Activated CD4-positive, alpha-beta T cell treated with anti-CD3 and anti-CD28 coated beads for 4 hours (primary cell): ENCODE measurements around the gene CAMK2G.

ENCODE experiments used
- DNase-seq, 2 donors: peaks; one replicate each; pipeline ENCODE4 v3.0.0-alpha.2; 2020

Gene CAMK2G

GRCh38 chr10:73878365-73878764 lies 4.0 kb upstream of the CAMK2G start:
- no peak for DNase-seq

DNA sequence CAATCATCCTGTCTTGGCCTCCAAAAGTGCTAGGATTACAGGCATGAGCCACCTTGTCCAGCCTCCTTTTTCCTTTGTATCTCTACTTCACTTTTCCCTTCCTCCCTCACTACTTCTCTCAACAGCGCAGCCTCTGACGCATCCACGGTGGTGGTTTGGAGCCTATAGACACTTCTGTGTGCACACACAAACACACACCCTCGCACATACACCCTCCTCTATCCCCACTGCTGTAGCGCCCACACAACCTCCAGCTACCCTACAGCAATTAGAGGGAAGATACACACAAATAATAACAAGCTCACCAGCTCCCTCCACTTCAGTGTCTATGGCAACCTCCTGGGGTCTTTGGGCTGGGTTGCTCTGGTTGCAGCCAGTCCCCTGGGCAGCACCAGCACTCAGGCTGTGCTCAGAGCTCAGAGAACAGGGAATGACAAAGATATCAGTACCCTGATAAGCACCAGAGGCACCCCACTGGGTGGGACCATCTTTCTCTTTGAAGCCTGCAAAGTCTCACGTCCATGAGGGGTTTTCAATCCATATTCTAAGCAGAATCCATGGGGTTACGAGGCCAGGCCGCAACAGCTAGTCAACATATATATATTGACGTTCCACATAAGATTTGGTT lies 3.3 kb upstream of the CAMK2G start:
- no peak for DNase-seq

DNA sequence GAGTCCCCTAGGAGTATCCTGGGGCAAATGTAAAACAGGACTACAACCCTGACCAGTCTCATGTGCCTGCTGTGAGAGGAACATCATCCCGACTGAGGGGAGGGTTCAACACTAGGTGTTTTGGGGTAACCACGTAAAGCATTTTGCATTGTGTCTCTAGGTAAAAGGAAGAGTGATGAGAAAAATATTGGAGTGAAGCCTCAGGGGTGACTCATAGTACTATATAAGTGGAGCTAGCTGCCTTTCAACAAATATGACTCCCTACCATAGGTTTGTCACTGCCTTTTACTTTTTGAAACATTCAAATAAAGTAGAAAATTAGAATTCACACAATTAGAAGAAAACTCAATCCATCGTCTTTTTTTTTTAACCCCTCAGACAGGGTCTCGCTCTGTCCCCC lies 2.6 kb upstream of the CAMK2G start:
- DNase-seq = no peak

- no peak for DNase-seq
These were observed 2.2 kb upstream of the CAMK2G start for GRCh38 chr10:73876566-73876965.

- DNase-seq = no peak
These were observed 1.8 kb upstream of the CAMK2G start for GRCh38 chr10:73876157-73876556.

DNA sequence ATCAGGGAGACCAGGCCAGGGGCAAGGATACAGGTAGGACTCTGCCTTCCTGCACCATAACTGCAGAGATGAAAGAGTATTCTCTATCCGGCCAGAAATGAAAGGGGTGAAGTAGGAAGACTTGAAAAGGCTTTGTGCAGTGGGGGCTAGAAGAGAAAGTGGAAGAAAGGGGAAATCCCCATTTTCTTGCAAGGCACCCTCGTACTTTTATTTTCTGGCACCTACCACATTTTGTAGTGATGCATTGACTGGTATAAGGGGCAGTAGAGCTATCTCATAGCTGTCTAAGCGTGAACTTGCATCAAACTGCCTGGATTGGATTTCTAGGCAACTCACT lies 752 bp upstream of the CAMK2G start:
- peak; percentile 36 to 42 for DNase-seq

- DNase-seq = no peak
These were observed 528 bp downstream of the CAMK2G start for GRCh38 chr10:73873838-73874215.

- DNase-seq = no peak
These were observed 1.1 kb downstream of the CAMK2G start for GRCh38 chr10:73873142-73873837.

DNA sequence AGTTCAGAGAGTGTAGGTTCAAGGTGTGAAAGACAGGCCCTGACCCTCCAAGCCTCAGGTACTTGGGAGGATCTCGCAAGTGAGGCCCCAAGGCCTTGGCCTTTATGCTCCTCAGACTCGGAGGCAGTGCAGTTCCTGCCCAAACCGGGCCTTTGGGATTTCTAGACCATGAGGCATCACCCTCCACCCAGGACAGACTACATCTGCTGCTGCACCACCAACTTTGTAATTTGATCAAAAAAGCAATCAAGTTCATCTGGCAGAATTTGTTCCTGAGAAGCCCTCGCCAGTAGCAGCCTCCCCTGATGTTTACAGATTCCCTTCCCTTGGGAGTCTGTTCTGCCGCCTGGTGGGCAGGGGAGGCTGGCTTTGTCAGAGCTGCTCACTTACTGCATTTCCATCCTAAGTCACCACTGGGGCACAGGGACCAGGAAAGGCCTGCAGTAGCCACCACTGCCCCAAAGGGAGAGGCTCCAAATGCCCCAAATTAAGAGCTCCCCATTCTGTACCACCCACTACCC lies 2.1 kb downstream of the CAMK2G start:
- DNase-seq = no peak

- DNase-seq = no peak
These were observed 2.8 kb downstream of the CAMK2G start for GRCh38 chr10:73871295-73872189.

GRCh38 chr10:73868655-73869195 lies 5.6 kb downstream of the CAMK2G start:
- no peak for DNase-seq

GRCh38 chr10:73867871-73868631 lies 6.3 kb downstream of the CAMK2G start:
- DNase-seq = no peak

DNA sequence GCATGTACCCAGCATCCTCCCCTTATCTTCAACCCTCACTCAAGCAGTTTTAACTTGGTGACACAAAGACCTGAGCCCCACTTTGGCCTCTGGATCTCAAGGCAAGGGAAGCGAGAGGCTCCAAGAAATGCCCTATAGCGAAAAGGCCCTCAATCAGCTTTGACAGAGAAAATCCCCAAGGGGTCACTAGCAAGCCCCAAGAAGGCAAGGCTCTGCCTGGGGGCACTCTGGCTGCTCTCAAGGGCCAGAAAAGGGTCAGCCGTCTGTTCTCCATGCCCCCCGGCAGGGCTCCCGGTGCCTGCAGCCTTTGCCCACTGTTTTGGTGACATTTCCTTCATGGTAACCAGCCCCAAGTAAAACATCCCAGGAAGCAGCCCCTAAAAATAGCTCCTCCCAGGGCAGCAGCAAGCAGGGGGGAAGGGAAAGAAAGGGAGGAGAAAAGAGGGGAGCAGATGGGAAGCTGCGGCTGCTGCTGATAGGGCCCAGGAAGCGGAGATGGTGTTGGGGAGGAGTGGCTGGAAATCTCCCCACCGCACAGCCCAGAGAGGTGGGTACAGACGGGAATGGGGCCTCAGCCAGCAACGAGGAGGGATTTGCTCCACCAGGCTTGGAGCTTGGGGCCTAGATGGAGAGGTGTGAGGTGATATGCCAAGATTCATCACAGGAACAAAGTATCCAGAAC lies 7.1 kb downstream of the CAMK2G start:
- DNase-seq = no peak

GRCh38 chr10:73866621-73867020 lies 7.7 kb downstream of the CAMK2G start:
- no peak for DNase-seq

- DNase-seq = peak; percentile 35 to 51
These were observed 8.6 kb downstream of the CAMK2G start for GRCh38 chr10:73865459-73866442.

GRCh38 chr10:73865107-73865458 lies 9.3 kb downstream of the CAMK2G start:
- DNase-seq = no peak

DNA sequence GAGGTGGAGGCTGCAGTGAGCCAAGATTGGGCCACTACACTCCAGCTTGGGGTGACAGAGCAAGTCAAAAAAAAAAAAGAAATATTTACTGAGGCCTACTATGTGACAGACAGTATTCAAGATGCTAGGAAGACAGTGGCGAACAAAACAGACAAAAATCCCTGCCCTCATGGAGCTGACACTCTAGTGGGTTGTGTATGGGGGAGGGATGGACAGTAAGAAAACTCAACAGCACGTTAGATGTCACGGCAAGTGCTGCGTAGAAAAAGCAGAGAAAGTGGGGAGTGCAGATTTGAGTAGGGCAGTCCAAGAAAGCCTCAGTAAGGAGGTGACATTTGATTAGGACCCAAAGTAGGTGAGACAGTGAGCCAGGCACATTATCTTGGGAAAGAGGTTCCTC lies 10.1 kb downstream of the CAMK2G start:
- DNase-seq = no peak

DNA sequence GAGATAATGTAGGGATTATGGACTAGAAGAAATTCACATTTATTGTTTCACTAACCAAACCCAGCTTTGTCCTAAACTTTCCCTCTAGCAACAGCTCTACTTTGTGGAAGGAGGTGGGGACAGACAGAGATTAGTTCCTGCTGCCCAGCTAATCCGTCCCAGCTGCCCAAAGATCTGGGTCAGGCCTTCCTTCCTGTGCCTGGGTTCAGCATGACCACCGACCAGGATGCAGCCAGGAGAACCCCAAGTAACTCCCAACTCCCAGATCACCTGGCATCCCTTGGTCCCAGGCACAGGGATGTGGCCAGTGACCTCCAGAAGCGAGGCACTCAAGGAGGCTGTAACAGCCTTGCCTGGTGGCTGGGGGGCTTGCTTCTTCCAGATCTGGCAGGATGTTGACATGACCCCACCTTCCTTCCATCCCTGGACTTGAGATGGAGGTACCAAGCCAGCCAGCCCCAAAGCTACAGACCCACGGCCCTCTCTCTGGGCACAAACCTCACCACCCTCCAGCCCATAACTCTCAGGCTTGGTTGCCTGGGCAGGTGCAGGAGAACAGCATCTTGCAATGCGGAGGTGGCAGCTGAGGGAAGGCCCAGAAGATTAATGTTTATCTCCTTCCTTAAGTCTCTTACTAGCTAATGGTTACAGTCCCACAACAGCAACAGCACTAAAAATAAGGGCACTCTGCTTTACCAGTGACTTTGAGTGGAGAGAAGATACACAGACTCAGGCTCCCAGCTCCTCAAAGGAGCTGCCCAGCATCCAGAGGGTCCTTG lies 11.1 kb downstream of the CAMK2G start:
- DNase-seq = no peak

GRCh38 chr10:73862011-73862410 lies 12.3 kb downstream of the CAMK2G start:
- DNase-seq = no peak
